Gastrocnemius medialis (tissue), 4 donors: ENCODE data around the gene CALM1.

Experiments used
- POLR2A ChIP-seq, 2 donors: fragments of 450-650 bp; IDR thresholded peaks; one replicate each; pipeline ENCODE4 v1.6.1; 2017; ENCODE audit warnings: antibody characterized with exemption in 2 of 2, mild to moderate bottlenecking in 2 of 2, moderate library complexity in 2 of 2
- TF ChIP-seq, protein P1 (sequence below), 5 experiments: fragments of 450-650 bp in 3 of 5; fragments of 200-600 bp in 2 of 5; sonication (generic) in 2 of 5; IDR thresholded peaks in 4 of 5; conservative IDR thresholded peaks in 1 of 5; 1 replicate in 4 of 5; 2 replicates in 1 of 5; pipeline ENCODE4 v1.5.1; 2016 to 2019; ENCODE audit warnings: antibody characterized with exemption in 5 of 5, mild to moderate bottlenecking in 3 of 5, moderate library complexity in 3 of 5

DNA sequence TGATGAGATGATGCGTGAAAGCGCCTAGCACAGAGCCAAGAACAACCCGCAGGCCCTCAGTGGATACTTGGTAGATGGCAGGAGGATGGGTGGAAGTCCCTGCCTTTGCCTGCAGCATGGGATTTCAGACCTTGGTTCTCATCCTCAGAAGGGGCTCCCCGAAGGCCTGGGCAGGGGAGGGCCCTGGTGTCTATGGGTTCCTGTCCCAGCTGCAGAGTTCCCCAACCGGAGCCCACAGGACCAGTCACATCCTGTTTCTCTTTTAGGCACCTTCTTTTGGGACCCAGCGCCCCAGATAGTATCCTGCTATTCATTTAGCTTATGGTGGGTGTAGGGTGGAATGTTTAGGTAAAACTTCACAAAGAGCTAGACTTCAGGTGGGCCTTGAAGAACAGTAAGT, 55.5 kb downstream of the CALM1 start:
- TF ChIP-seq, protein P1, sequence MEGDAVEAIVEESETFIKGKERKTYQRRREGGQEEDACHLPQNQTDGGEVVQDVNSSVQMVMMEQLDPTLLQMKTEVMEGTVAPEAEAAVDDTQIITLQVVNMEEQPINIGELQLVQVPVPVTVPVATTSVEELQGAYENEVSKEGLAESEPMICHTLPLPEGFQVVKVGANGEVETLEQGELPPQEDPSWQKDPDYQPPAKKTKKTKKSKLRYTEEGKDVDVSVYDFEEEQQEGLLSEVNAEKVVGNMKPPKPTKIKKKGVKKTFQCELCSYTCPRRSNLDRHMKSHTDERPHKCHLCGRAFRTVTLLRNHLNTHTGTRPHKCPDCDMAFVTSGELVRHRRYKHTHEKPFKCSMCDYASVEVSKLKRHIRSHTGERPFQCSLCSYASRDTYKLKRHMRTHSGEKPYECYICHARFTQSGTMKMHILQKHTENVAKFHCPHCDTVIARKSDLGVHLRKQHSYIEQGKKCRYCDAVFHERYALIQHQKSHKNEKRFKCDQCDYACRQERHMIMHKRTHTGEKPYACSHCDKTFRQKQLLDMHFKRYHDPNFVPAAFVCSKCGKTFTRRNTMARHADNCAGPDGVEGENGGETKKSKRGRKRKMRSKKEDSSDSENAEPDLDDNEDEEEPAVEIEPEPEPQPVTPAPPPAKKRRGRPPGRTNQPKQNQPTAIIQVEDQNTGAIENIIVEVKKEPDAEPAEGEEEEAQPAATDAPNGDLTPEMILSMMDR (IDR thresholded peaks at IDR 0.05 in 4 of 5, conservative IDR thresholded peaks at IDR 0.05 in 1 of 5) = no peak
- TF ChIP-seq POLR2A (IDR thresholded peaks at IDR 0.05) = no peak
